ENCODE data around the gene GALNTL6. TPM values are rescaled to one million over a fixed set of nuclear protein-coding genes. Genes with fewer than 3 reads are reported as not detected.

The GALNTL6 gene
- total RNA-seq, 4 donors from 2014 or later = 0.30 to 1.3 (median 0.60) TPM

- no peak for DNase-seq (ENCODE audit: low spot score in 2 of 2)
Observed at GRCh38 chr4:172619218-172619617, 806.0 kb downstream of the GALNTL6 start.

DNA sequence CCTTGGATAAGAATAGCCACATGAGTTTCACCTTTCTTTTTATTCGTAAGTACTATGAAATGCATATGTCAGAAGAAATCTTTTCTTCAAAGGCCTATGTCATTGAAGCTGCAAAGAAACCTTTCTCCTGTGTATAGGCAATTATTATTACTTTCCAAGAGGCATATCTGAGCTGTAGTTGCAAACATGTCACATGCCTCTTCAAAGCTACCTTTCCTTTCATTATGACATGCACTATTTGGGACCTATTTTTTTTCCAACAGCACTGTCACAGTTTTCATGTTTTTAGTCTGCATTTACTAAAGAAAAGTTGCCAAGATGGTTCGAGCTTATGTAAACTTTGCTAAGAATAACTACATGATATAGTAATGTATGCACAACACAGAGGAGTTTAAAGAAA is 806.6 kb downstream of the GALNTL6 start:
- no peak for DNase-seq (ENCODE audit: low spot score in 2 of 2)
- TF ChIP-seq POLR2A (IDR thresholded peaks at IDR 0.05) (no peak), CTCF (IDR thresholded peaks at IDR 0.05) (no peak)
- H3K4me3 ChIP-seq (ENCODE audit: low read depth, poor library complexity, severe bottlenecking) = no peak overlapping the region
- intact Hi-C loops (cut with DNase I; ENCODE audit: low total_unique reads) = no loop called here
- WGBS, 2 donors = 77 to 86% methylated on average over 2 of the region's 2 CpGs

More at GRCh38 chr4:172619218-172619617, 806.0 kb downstream of the GALNTL6 start:
- intact Hi-C loops (cut with DNase I; ENCODE audit: low total_unique reads) = no loop called here
- 88 to 91% methylated on average over 5 of the region's 5 CpGs for WGBS, 2 donors
- H3K4me3 ChIP-seq (ENCODE audit: low read depth, poor library complexity, severe bottlenecking) = no peak overlapping the region
- TF ChIP-seq POLR2A (IDR thresholded peaks at IDR 0.05) (no peak), CTCF (IDR thresholded peaks at IDR 0.05) (no peak)

- WGBS, 2 donors = 47 to 55% methylated on average over 3 of the region's 3 CpGs
- no peak for DNase-seq (ENCODE audit: low spot score in 2 of 2)
- intact Hi-C loops (cut with DNase I; ENCODE audit: low total_unique reads) = no loop called here
- TF ChIP-seq CTCF (IDR thresholded peaks at IDR 0.05) (no peak), POLR2A (IDR thresholded peaks at IDR 0.05) (no peak)
- H3K4me3 ChIP-seq (ENCODE audit: low read depth, poor library complexity, severe bottlenecking) = no peak overlapping the region
Observed at GRCh38 chr4:172628263-172628662, 815.1 kb downstream of the GALNTL6 start.

DNA sequence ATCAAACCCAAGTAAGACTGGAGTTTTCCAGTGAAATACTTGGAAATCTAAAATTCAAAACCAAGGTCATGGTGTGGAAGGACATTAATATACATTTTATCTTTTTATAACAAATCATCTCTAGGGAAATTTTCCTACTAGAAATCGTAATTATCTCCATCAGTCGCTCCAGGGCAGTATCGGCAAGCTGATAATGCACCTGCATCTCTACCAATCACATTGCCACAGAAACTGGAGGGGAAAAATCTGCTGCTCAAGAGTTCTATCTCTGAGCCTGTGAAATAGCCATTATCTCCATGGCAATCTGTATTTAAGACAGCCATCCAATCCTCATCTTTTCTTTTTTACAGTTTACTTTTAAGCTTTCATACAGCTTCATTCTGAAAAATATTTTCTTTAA is 817.1 kb downstream of the GALNTL6 start:
- WGBS, 2 donors = 76% methylated on average over 3 of the region's 3 CpGs
- intact Hi-C loops (cut with DNase I; ENCODE audit: low total_unique reads) = no loop called here
- TF ChIP-seq CTCF (IDR thresholded peaks at IDR 0.05) = no peak

DNA sequence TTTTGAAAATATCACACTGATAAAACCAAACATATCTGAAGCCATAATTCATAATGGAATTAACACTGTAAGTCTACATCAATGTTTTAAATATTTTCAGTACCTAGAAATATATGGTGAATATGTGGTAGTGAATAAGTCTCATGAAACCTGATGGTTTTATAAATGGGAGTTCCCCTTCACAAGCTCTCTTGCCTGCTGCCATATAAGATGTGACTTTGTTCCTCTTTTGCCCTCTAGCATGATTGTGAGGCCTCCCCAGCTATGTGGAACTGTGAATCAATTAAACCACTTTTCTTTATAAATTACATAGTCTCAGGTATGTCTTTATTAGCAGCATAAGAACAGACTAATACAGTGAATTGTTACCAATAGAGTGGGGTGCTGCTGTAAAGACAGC is 818.6 kb downstream of the GALNTL6 start:
- TF ChIP-seq CTCF (IDR thresholded peaks at IDR 0.05) (no peak), POLR2A (IDR thresholded peaks at IDR 0.05) (no peak)
- intact Hi-C loops (cut with DNase I; ENCODE audit: low total_unique reads) = no loop called here
- H3K4me3 ChIP-seq (ENCODE audit: low read depth, poor library complexity, severe bottlenecking) = no peak overlapping the region
- no peak for DNase-seq (ENCODE audit: low spot score in 2 of 2)

More for the DNA sequence above, 817.1 kb downstream of the GALNTL6 start:
- no peak overlapping the region for H3K4me3 ChIP-seq (ENCODE audit: low read depth, poor library complexity, severe bottlenecking)
- DNase-seq (ENCODE audit: low spot score in 2 of 2) = no peak

- no peak overlapping the region for H3K4me3 ChIP-seq (ENCODE audit: low read depth, poor library complexity, severe bottlenecking)
- DNase-seq (ENCODE audit: low spot score in 2 of 2) = no peak
- no peak for TF ChIP-seq POLR2A (IDR thresholded peaks at IDR 0.05)
- WGBS, 2 donors = 61 to 74% methylated on average over 2 of the region's 2 CpGs
- intact Hi-C loops (cut with DNase I; ENCODE audit: low total_unique reads) = no loop called here
Observed at GRCh38 chr4:172648471-172648870, 835.3 kb downstream of the GALNTL6 start.

All from lower leg skin (tissue), 4 donors.